Endothelial cell of umbilical vein (primary cell): ENCODE data around the gene ANK2.

Experiments used
- EZH2 ChIP-seq: IDR thresholded peaks from 2 replicates; pipeline ENCODE4 v1.6.1; 2012; ENCODE audit warnings: borderline replicate concordance, low read depth, mild to moderate bottlenecking, moderate library complexity, low read length, inconsistent platforms; ENCODE audit not compliant: severe bottlenecking
- FOS ChIP-seq: IDR thresholded peaks from 2 replicates; pipeline ENCODE4 v1.6.1; 2011; ENCODE audit warnings: mild to moderate bottlenecking, low read length, moderate library complexity, borderline replicate concordance; ENCODE audit not compliant: insufficient read depth
- TF ChIP-seq, protein P1 (sequence below), 2 donors: IDR thresholded peaks; 1 replicate in 1 of 2; 2 replicates in 1 of 2; pipeline ENCODE4 v1.5.1; 2011; ENCODE audit warnings: low read length in 2 of 2, mild to moderate bottlenecking in 2 of 2, moderate library complexity in 2 of 2, control low read depth in 1 of 2, inconsistent platforms in 1 of 2, low read depth in 1 of 2; ENCODE audit not compliant: insufficient read depth in 1 of 2; ENCODE audit errors: extremely low read depth in 1 of 2

DNA sequence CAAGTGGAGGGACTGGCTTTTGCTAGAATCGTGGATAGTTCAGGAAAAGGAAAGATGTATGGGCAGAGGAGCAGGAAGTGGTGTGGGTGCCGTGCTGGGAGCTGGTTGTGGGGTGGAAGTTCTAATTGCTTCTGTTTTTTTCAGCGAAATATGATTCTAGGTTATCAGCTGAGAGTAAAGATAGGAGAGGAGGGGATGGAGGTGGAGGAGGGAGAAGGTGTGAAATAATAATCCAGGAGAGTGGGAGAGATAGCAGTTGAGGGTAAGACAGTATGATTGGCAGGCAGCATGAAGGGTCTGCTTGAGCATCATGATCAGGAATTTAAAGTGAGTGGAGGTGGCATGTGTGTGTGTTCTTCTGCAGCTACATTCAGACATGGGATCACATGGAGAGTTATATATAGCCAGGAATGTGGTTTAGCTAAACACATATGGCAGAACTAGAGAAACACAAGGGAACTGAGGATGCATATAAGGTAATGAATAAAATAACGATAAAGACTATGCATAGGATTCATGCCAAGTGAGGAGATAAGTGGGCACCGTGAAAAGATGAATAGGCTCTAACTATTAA, 133.7 kb downstream of the ANK2 start:
- TF ChIP-seq, protein P1, sequence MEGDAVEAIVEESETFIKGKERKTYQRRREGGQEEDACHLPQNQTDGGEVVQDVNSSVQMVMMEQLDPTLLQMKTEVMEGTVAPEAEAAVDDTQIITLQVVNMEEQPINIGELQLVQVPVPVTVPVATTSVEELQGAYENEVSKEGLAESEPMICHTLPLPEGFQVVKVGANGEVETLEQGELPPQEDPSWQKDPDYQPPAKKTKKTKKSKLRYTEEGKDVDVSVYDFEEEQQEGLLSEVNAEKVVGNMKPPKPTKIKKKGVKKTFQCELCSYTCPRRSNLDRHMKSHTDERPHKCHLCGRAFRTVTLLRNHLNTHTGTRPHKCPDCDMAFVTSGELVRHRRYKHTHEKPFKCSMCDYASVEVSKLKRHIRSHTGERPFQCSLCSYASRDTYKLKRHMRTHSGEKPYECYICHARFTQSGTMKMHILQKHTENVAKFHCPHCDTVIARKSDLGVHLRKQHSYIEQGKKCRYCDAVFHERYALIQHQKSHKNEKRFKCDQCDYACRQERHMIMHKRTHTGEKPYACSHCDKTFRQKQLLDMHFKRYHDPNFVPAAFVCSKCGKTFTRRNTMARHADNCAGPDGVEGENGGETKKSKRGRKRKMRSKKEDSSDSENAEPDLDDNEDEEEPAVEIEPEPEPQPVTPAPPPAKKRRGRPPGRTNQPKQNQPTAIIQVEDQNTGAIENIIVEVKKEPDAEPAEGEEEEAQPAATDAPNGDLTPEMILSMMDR (IDR thresholded peaks at IDR 0.05; ENCODE audit: extremely low read depth in 1 of 2, insufficient read depth in 1 of 2, low read depth in 1 of 2, low read length in 2 of 2): no peak
- TF ChIP-seq FOS: no peak
- TF ChIP-seq EZH2: no peak
